Stimulated activated naive CD8-positive, alpha-beta T cell treated with anti-CD3 and anti-CD28 coated beads, Interleukin-15, Interleukin-2, amounts not matched to agents 100 ng/mL and 50 ng/mL, for 24 hours (primary cell): Measurements from ENCODE around the gene PAQR8.

ENCODE experiments used
- H3K27ac Mint-ChIP-seq: one replicate; pipeline ENCODE4 v1.8.0; 2021; ENCODE audit warnings: mild to moderate bottlenecking, mixed read lengths
- H3K27me3 Mint-ChIP-seq: one replicate; pipeline ENCODE4 v1.8.0; 2021; ENCODE audit warnings: mixed read lengths
- H3K36me3 Mint-ChIP-seq: one replicate; pipeline ENCODE4 v1.8.0; 2021; ENCODE audit warnings: low read depth, mixed read lengths
- H3K4me1 Mint-ChIP-seq: one replicate; pipeline ENCODE4 v1.8.0; 2021; ENCODE audit warnings: low read depth, mixed read lengths
- H3K4me3 Mint-ChIP-seq: one replicate; pipeline ENCODE4 v1.8.0; 2021; ENCODE audit warnings: mild to moderate bottlenecking, mixed read lengths
- H3K9me3 Mint-ChIP-seq: one replicate; pipeline ENCODE4 v1.8.0; 2021; ENCODE audit warnings: mixed read lengths

PAQR8 gene

GRCh38 chr6:52336919-52337561 is 24.9 kb upstream of the PAQR8 start:
- no peaks in the 10 kb centered on the region for H3K36me3 Mint-ChIP-seq
- H3K9me3 Mint-ChIP-seq, result no peaks in the 10 kb centered on the region
- peaks cover 71% of the 10 kb centered on the region for H3K4me1 Mint-ChIP-seq
- H3K4me3 Mint-ChIP-seq, result no peak overlapping the region
- H3K27ac Mint-ChIP-seq, result peak overlapping the region; percentile 69
- no peaks in the 10 kb centered on the region for H3K27me3 Mint-ChIP-seq

DNA sequence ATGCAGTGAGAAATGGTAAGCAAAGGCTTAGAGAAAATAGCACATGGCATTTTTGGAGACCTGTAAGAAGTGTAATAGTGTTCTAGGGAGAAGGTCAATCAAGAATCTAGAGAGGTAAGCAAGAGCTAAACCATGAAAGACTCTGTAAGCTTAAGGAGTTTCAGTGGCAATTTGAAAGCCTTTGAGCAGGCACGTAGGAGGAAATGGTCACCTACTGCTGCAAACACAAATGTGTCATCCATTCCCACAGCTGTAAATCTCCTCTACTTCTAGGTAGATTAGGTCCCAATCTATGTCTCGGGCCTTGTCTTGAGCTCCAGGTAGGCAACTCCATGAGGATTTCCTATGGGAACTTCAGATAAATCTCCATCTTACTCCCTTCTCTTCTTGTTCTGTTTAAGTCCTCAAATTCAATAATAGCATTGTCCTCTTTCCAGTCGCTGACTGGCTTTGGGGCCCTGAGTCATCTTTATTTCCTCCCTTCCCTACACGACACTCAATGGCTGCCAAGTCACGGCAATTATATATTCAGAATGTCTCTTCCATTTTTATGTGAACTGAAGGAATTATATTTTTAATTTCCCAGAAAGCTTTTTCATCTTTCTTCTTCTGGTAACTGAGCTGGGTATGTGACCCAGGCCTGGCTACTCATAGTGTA is 24.2 kb upstream of the PAQR8 start:
- Mint-ChIP-seq H3K4me1 (peaks cover 68% of the 10 kb centered on the region), H3K27ac (peak overlapping the region; percentile 69), H3K9me3 (no peaks in the 10 kb centered on the region)

DNA sequence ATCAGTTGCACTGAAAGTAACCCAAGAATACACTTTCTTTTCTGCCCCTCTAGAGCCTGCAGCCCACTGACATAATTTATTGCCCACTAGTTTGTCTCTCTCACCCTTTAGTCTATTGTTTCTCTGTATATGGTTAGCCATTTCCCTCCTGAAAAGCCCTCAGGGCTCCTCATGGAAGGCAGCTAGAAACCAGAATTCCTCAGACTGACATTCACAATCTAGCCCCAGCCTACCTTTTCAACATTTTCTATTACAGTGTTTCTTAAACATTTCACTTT is 21.4 kb upstream of the PAQR8 start:
- Mint-ChIP-seq H3K36me3 (no peaks in the 10 kb centered on the region), H3K9me3 (no peaks in the 10 kb centered on the region), H3K4me1 (peaks cover 41% of the 10 kb centered on the region), H3K4me3 (no peak overlapping the region), H3K27ac (no peak overlapping the region), H3K27me3 (no peaks in the 10 kb centered on the region)

More for the DNA sequence above, 24.2 kb upstream of the PAQR8 start:
- H3K27me3 Mint-ChIP-seq, result no peaks in the 10 kb centered on the region
- no peaks in the 10 kb centered on the region for H3K36me3 Mint-ChIP-seq
- H3K4me3 Mint-ChIP-seq, result no peak overlapping the region

- no peaks in the 10 kb centered on the region for H3K27me3 Mint-ChIP-seq
- H3K27ac Mint-ChIP-seq, result peak overlapping the region; percentile 49
- H3K36me3 Mint-ChIP-seq, result no peaks in the 10 kb centered on the region
- H3K4me3 Mint-ChIP-seq, result no peak overlapping the region
- no peaks in the 10 kb centered on the region for H3K9me3 Mint-ChIP-seq
- peaks cover 31% of the 10 kb centered on the region for H3K4me1 Mint-ChIP-seq
These were observed 20.2 kb upstream of the PAQR8 start for GRCh38 chr6:52341561-52342260.

- H3K27me3 Mint-ChIP-seq, result no peaks in the 10 kb centered on the region
- H3K9me3 Mint-ChIP-seq, result no peaks in the 10 kb centered on the region
- H3K4me1 Mint-ChIP-seq, result peaks cover 12% of the 10 kb centered on the region
- no peaks in the 10 kb centered on the region for H3K36me3 Mint-ChIP-seq
- no peak overlapping the region for H3K4me3 Mint-ChIP-seq
- no peak overlapping the region for H3K27ac Mint-ChIP-seq
These were observed 16.6 kb upstream of the PAQR8 start for GRCh38 chr6:52345311-52345710.

GRCh38 chr6:52346503-52346902 is 15.4 kb upstream of the PAQR8 start:
- H3K4me1 Mint-ChIP-seq, result peaks cover 20% of the 10 kb centered on the region
- H3K9me3 Mint-ChIP-seq, result no peaks in the 10 kb centered on the region
- H3K36me3 Mint-ChIP-seq, result no peaks in the 10 kb centered on the region
- no peak overlapping the region for H3K4me3 Mint-ChIP-seq
- no peak overlapping the region for H3K27ac Mint-ChIP-seq
- no peaks in the 10 kb centered on the region for H3K27me3 Mint-ChIP-seq

- H3K27ac Mint-ChIP-seq, result no peak overlapping the region
- H3K4me3 Mint-ChIP-seq, result no peak overlapping the region
- H3K9me3 Mint-ChIP-seq, result no peaks in the 10 kb centered on the region
- no peaks in the 10 kb centered on the region for H3K36me3 Mint-ChIP-seq
- no peaks in the 10 kb centered on the region for H3K27me3 Mint-ChIP-seq
- H3K4me1 Mint-ChIP-seq, result peaks cover 25% of the 10 kb centered on the region
These were observed 14.1 kb upstream of the PAQR8 start for GRCh38 chr6:52347818-52348217.

GRCh38 chr6:52351879-52352238 is 10.1 kb upstream of the PAQR8 start:
- no peaks in the 10 kb centered on the region for H3K27me3 Mint-ChIP-seq
- peaks cover 27% of the 10 kb centered on the region for H3K4me1 Mint-ChIP-seq
- H3K36me3 Mint-ChIP-seq, result no peaks in the 10 kb centered on the region
- no peaks in the 10 kb centered on the region for H3K9me3 Mint-ChIP-seq
- peak overlapping the region; percentile 53 for H3K27ac Mint-ChIP-seq
- no peak overlapping the region for H3K4me3 Mint-ChIP-seq

DNA sequence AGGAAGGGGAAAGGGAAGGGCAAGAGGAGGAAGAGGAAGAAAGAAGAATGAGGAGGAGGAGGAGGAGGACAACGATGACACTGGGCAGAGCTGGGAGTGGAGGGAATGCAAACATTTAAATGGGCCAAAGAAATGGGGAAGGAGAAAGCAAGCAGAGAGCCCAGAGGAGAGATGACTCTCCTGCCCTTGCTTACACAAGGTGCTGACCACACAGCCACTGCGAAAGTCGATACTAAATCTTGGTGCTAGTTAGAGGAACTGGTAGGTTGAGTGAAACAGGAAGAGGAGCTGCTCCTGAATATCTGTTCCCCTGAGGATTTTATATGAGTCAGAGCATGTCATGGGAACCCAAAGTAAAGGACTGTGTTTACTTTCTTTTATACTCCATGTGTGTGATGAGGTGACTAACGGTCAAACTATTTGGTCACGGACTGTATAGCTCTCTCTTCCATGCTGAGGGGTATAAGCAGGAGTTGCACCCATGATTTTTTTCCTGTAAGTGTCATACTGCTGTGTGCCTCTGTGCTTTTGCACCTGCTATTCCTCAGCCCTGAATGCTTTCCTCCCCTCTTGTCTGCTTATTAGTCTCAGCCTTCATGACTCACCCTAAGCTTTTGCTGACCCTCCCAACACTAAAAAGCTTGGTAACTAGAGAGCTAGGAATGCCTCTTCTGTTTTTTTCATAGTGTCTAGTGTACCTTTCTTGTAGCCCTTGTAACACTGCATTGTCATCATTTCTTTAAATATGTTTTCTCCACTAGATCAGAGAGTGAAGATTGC is 9.5 kb upstream of the PAQR8 start:
- Mint-ChIP-seq H3K27me3 (no peaks in the 10 kb centered on the region), H3K36me3 (no peaks in the 10 kb centered on the region), H3K27ac (peak overlapping the region; percentile 53), H3K4me3 (no peak overlapping the region), H3K9me3 (no peaks in the 10 kb centered on the region), H3K4me1 (peaks cover 27% of the 10 kb centered on the region)

GRCh38 chr6:52356017-52356416 is 5.9 kb upstream of the PAQR8 start:
- Mint-ChIP-seq H3K4me1 (peaks cover 19% of the 10 kb centered on the region), H3K27me3 (no peaks in the 10 kb centered on the region), H3K9me3 (no peaks in the 10 kb centered on the region), H3K27ac (no peak overlapping the region), H3K36me3 (no peaks in the 10 kb centered on the region), H3K4me3 (no peak overlapping the region)

DNA sequence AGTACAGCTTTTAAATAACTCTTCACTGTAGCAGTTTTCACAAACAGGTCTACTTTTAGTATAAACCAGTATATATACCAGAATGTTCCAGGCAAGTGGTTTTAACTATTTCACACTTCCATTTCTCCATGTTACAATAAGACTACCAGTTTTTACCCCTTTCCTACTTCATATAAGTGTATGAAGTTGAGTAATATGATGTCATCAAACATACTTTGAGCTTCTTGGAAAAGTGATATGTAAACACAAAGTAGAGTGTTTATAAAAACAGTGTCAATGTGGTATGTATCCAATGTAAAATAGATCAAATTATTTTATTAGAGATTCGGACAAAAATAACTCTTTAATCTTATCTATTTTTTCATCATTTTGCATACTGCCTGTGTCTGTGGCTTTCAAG is 2.5 kb upstream of the PAQR8 start:
- H3K27ac Mint-ChIP-seq, result no peak overlapping the region
- H3K4me3 Mint-ChIP-seq, result no peak overlapping the region
- peaks cover 27% of the 10 kb centered on the region for H3K4me1 Mint-ChIP-seq
- H3K36me3 Mint-ChIP-seq, result no peaks in the 10 kb centered on the region
- no peaks in the 10 kb centered on the region for H3K27me3 Mint-ChIP-seq
- no peaks in the 10 kb centered on the region for H3K9me3 Mint-ChIP-seq

GRCh38 chr6:52360028-52360427 is 1.9 kb upstream of the PAQR8 start:
- Mint-ChIP-seq H3K4me3 (no peak overlapping the region), H3K27me3 (no peaks in the 10 kb centered on the region), H3K9me3 (no peaks in the 10 kb centered on the region), H3K36me3 (peaks cover 4% of the 10 kb centered on the region), H3K27ac (no peak overlapping the region), H3K4me1 (peaks cover 33% of the 10 kb centered on the region)

GRCh38 chr6:52360601-52361413 is 1.1 kb upstream of the PAQR8 start:
- no peaks in the 10 kb centered on the region for H3K9me3 Mint-ChIP-seq
- H3K27ac Mint-ChIP-seq, result peak overlapping the region; percentile 88
- H3K27me3 Mint-ChIP-seq, result no peaks in the 10 kb centered on the region
- H3K36me3 Mint-ChIP-seq, result peaks cover 5% of the 10 kb centered on the region
- H3K4me3 Mint-ChIP-seq, result peak overlapping the region; percentile 83
- H3K4me1 Mint-ChIP-seq, result peaks cover 38% of the 10 kb centered on the region

DNA sequence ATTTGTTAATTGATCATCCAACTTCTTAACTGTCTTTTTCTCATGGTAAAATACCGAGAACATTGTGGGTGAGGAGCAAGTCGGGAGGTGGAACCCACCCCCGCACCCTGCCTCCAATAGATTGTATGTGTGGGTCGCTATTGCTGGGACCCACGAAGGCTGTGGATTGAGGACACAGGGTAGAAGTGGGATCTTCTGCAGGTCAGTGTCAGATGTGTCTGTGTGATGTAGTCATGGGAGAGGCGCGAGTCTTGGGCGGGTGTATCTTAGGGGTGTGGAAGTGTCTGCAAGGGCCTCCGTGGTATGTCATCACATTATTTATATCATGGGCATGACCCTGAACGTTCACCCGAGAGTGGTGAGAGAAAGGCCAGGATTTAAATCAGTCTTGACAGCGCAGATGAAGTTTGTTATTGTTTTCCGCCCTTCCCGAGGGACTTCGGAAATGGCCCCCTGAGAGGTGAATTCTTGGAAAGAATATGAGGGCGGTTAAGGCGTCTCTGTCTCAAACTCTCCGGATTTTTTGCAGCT is 472 bp upstream of the PAQR8 start:
- peak overlapping the region; percentile 88 for H3K27ac Mint-ChIP-seq
- H3K36me3 Mint-ChIP-seq, result peaks cover 12% of the 10 kb centered on the region
- peak overlapping the region; percentile 83 for H3K4me3 Mint-ChIP-seq
- no peaks in the 10 kb centered on the region for H3K9me3 Mint-ChIP-seq
- H3K27me3 Mint-ChIP-seq, result no peaks in the 10 kb centered on the region
- peaks cover 45% of the 10 kb centered on the region for H3K4me1 Mint-ChIP-seq
